AG09309 (cell line): ENCODE measurements around the gene TPRX2.
"Not testable (repeated sequence)": the region's sequence is repeated elsewhere in the genome, so short reads cannot be mapped to it uniquely, and the experiment has no call there.

Source experiments
- DNase-seq: peaks from one replicate; pipeline ENCODE4 v3.0.0-alpha.2; 2010; ENCODE audit warnings: low read depth
- H3K4me3 ChIP-seq: 2 replicates; pipeline ENCODE4 v1.5.1; 2011; ENCODE audit warnings: mild to moderate bottlenecking, low read depth, low read length, moderate library complexity; ENCODE audit not compliant: control insufficient read depth
- CTCF ChIP-seq: IDR thresholded peaks from 2 replicates; pipeline ENCODE4 v1.5.1; 2011; ENCODE audit warnings: mild to moderate bottlenecking, low read depth, low read length, inconsistent platforms; ENCODE audit not compliant: insufficient read depth, control insufficient read depth; ENCODE audit errors: missing control alignments

The TPRX2 gene

DNA sequence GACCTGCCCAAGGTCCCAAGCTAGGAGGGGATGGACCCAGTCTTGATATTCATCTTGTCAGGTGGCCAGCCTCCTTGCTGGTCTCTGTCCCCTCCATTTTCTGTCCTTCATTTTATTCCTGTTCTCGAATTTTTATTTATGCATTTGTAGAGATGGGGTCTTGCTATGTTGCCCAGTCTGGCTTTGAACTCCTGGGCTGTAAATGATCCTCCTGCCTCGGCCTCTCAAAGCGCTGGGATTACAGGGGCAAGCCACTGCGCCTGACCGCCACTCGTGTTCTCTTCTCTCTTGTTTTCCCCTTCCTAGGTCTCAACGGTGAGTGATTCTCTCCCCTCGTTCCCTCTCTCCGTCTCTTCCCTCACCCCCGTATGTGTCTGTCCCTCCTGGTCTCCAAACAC is 10.6 kb upstream of the TPRX2 start:
- no peak for TF ChIP-seq CTCF
- DNase-seq: no peak
- H3K4me3 ChIP-seq: no peak overlapping the region

DNA sequence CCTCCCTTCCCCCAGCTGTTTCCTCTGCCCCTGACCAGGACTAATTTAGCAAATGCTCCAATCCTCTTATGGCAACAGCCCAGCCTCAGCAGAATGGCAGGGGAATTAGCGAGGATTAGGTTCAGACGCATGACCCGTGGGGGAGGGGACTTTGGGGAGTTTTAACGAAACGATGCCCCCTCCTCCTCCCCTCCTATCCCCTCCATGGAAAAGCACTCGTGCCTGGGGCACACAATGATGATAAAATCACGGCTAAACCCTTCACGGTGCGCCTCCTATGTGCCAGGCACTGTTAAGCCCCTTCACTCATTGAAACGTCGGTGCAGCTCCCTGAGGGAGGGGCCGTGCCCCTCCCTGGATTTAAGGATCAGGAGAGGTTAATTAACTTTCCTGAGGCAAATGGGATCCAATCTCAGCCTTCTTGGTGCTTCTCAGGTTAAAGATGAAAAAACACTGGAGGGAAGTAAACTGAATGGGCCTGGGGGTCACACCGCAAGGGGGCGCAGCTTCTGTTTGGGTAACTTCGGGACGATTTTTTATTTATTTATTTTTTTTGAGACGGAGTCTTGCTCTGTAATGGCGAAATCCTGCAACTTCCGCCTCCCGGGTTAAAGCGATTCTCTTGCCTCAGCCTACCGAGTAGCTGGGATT is 10.1 kb upstream of the TPRX2 start:
- no peak for DNase-seq
- TF ChIP-seq CTCF: peak; percentile 26
- H3K4me3 ChIP-seq: no peak overlapping the region

- TF ChIP-seq CTCF: no peak
- no peak for DNase-seq
- no peak overlapping the region for H3K4me3 ChIP-seq
Observed at GRCh38 chr19:47853003-47853402, 6.0 kb upstream of the TPRX2 start.

DNA sequence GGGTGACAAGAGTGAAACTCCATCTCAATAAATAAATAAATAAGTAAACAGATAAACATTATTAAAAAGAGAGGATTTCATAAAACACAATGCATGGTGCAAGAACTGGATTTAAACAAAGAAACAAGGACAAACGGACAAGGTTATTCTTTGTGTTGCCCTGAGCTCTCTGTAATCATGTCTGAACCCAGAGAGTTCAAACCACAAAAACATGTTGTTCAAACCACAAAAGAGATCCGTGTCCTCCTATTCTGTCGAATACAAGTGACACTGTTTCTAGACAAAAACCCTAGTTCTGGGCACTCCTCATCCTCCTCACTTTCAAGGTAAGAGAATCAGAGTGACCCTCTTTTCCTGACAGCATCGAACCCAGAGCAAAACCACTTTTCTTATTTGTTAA is 4.6 kb upstream of the TPRX2 start:
- no peak for TF ChIP-seq CTCF
- DNase-seq: no peak
- no peak overlapping the region for H3K4me3 ChIP-seq

- H3K4me3 ChIP-seq, DNase-seq: not testable (repeated sequence)
Observed at GRCh38 chr19:47858231-47858630, 804 bp upstream of the TPRX2 start.

GRCh38 chr19:47859838-47860237 is 803 bp downstream of the TPRX2 start:
- not testable (repeated sequence) for H3K4me3 ChIP-seq, DNase-seq

GRCh38 chr19:47860602-47861297 is 1.7 kb downstream of the TPRX2 start:
- no peak for DNase-seq
- no peak for TF ChIP-seq CTCF
- no peak overlapping the region for H3K4me3 ChIP-seq

DNA sequence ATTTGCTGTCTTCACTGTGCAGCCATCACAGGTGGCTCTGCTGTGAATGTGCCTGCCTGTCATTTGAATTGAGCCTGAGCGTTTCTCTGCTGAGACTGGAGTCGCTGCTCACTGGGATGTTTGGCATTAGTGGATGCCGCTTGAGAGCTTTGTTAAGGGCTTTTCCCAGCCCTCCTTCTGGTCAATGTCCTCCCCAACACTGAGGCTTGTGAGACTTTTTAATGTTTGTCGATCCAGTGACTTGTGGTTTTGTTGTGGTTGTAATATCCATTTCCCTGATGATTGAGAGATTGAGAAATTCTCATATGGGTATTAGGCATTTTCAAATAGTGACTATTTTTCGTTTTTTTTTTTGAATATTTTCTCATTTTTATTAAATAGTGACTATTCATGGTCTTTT is 2.6 kb downstream of the TPRX2 start:
- no peak for TF ChIP-seq CTCF
- no peak for DNase-seq

More for the DNA sequence above, 2.6 kb downstream of the TPRX2 start:
- H3K4me3 ChIP-seq: no peak overlapping the region
